ENCODE results near the gene OR6A2. TPM values are rescaled to one million over a fixed set of nuclear protein-coding genes. Genes with fewer than 3 reads are reported as not detected.

The OR6A2 gene
- under 1 TPM in 3 of 4 donors, not detected in 1; 0.13 to 0.47 (median 0.24) TPM for total RNA-seq

- ATAC-seq (ENCODE audit: low FRiP score): no peak
- TF ChIP-seq, protein P1, sequence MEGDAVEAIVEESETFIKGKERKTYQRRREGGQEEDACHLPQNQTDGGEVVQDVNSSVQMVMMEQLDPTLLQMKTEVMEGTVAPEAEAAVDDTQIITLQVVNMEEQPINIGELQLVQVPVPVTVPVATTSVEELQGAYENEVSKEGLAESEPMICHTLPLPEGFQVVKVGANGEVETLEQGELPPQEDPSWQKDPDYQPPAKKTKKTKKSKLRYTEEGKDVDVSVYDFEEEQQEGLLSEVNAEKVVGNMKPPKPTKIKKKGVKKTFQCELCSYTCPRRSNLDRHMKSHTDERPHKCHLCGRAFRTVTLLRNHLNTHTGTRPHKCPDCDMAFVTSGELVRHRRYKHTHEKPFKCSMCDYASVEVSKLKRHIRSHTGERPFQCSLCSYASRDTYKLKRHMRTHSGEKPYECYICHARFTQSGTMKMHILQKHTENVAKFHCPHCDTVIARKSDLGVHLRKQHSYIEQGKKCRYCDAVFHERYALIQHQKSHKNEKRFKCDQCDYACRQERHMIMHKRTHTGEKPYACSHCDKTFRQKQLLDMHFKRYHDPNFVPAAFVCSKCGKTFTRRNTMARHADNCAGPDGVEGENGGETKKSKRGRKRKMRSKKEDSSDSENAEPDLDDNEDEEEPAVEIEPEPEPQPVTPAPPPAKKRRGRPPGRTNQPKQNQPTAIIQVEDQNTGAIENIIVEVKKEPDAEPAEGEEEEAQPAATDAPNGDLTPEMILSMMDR (IDR thresholded peaks at IDR 0.05): no peak
Measured at GRCh38 chr11:6799402-6799801, at the start of gene OR6A2. TSS of gene OR6A2 (minus strand) at chr11:6799689. CDS start at chr11:6795708, 3,981 bp downstream.

DNA sequence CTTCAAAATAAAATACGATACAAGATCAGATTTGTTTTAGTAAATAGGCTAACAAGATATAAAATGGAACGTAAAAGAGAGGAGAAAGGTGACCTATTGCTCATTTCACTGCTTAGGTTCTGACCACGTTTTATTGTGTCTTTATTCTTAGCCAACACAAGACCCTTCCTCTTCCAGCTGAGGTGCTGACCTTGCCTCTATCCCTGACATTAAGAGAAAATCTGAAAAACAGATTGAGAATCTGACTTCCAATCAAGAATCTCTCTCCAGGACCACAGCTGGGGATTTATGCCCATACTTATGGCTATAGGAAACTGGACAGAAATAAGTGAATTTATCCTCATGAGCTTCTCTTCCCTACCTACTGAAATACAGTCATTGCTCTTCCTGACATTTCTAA lies 45.9 kb upstream of the OR6A2 start, which contains the start of gene OR10A5:
Gene OR10A5 (plus strand): TSS at position 301 of the 400 bp plus-strand sequence. CDS start 0 bp downstream, at position 301.
- no peak for ATAC-seq (ENCODE audit: low FRiP score)
- no peak for DNase-seq (ENCODE audit: low spot score)
- TF ChIP-seq, protein P1 (IDR thresholded peaks at IDR 0.05): no peak

More at GRCh38 chr11:6799402-6799801, at the start of gene OR6A2:
- DNase-seq (ENCODE audit: low spot score): no peak

- DNase-seq (ENCODE audit: low spot score): no peak
- ATAC-seq (ENCODE audit: low FRiP score): no peak
- TF ChIP-seq, protein P1 (IDR thresholded peaks at IDR 0.05): no peak
Measured at GRCh38 chr11:6844356-6844755, 44.9 kb upstream of the OR6A2 start.

GRCh38 chr11:6843670-6844069 lies 44.2 kb upstream of the OR6A2 start:
- TF ChIP-seq, protein P1 (IDR thresholded peaks at IDR 0.05): no peak
- DNase-seq (ENCODE audit: low spot score): no peak
- no peak for ATAC-seq (ENCODE audit: low FRiP score)

- TF ChIP-seq, protein P1 (IDR thresholded peaks at IDR 0.05): no peak
- DNase-seq (ENCODE audit: low spot score) (no peak), ATAC-seq (ENCODE audit: low FRiP score) (no peak)
Measured at GRCh38 chr11:6841694-6842093, 42.2 kb upstream of the OR6A2 start.

GRCh38 chr11:6834021-6834420 lies 34.5 kb upstream of the OR6A2 start:
- DNase-seq (ENCODE audit: low spot score) (no peak), ATAC-seq (ENCODE audit: low FRiP score) (no peak)
- TF ChIP-seq, protein P1 (IDR thresholded peaks at IDR 0.05): no peak

GRCh38 chr11:6833356-6833755 lies 33.9 kb upstream of the OR6A2 start:
- DNase-seq (ENCODE audit: low spot score) (no peak), ATAC-seq (ENCODE audit: low FRiP score) (no peak)
- TF ChIP-seq, protein P1 (IDR thresholded peaks at IDR 0.05): no peak

Data from omental fat pad (tissue), 4 donors.